GM12892 (cell line): ENCODE results near the gene KRTAP2-2.

Experiments used
- POLR2A ChIP-seq: IDR thresholded peaks from 2 replicates; pipeline ENCODE4 v1.6.1; 2011; ENCODE audit warnings: low read depth, low read length, control low read depth
- POLR2AphosphoS5 ChIP-seq: IDR thresholded peaks from 2 replicates; pipeline ENCODE4 v1.6.1; 2011; ENCODE audit warnings: low read depth, low read length, control low read depth

GRCh38 chr17:41064301-41064700 is 9.3 kb upstream of the KRTAP2-2 start:
- TF ChIP-seq POLR2A: no peak
- no peak for TF ChIP-seq POLR2AphosphoS5
